ENCODE results near the gene WDR93. TPM values are rescaled to one million over a fixed set of nuclear protein-coding genes. Genes with fewer than 3 reads are reported as not detected.

Gene WDR93
- total RNA-seq, 1 donor from 2014 or later = not detected

GRCh38 chr15:89774492-89774891 lies 83.9 kb downstream of the WDR93 start:
- Histone ChIP-seq H3K27ac (no peak overlapping the region), H3K27me3 (no peaks in the 10 kb centered on the region), H3K36me3 (no peaks in the 10 kb centered on the region), H3K4me3 (no peak overlapping the region), H3K9me3 (no peaks in the 10 kb centered on the region), H3K4me1 (peaks cover 4% of the 10 kb centered on the region)
- no peak for DNase-seq
- no peak for TF ChIP-seq CTCF (IDR thresholded peaks at IDR 0.05)
- ATAC-seq = no peak
- intact Hi-C loops (cut with DNase I) = no loop called here

GRCh38 chr15:89775815-89776214 lies 85.2 kb downstream of the WDR93 start:
- Histone ChIP-seq H3K27me3 (no peaks in the 10 kb centered on the region), H3K4me1 (peaks cover 4% of the 10 kb centered on the region), H3K9me3 (no peaks in the 10 kb centered on the region), H3K4me3 (peak overlapping the region; percentile 51), H3K27ac (no peak overlapping the region), H3K36me3 (no peaks in the 10 kb centered on the region)
- DNase-seq = no peak
- TF ChIP-seq CTCF (IDR thresholded peaks at IDR 0.05) = no peak
- intact Hi-C loops (cut with DNase I) = no loop called here
- no peak for ATAC-seq

GRCh38 chr15:89776274-89777072 lies 85.9 kb downstream of the WDR93 start, which contains the start of gene MESP2:
Gene MESP2 (plus strand): TSS chr15:89776332. CDS start chr15:89776358, 26 bp downstream.
- DNase-seq (peak; percentile 93), ATAC-seq (peak; percentile 93)
- intact Hi-C loops (cut with DNase I) = no loop called here
- Histone ChIP-seq H3K27ac (no peak within 1 kb of the TSS), H3K4me1 (peaks cover 4% of the 10 kb centered on the region), H3K9me3 (no peaks in the 10 kb centered on the region), H3K27me3 (no peaks in the 10 kb centered on the region), H3K36me3 (no peaks in the 10 kb centered on the region), H3K4me3 (peak within 1 kb of the TSS; percentile 51)
- TF ChIP-seq CTCF (IDR thresholded peaks at IDR 0.05) = peak; percentile 47

GRCh38 chr15:89777073-89777751 lies 86.6 kb downstream of the WDR93 start:
- Histone ChIP-seq H3K4me1 (peaks cover 4% of the 10 kb centered on the region), H3K27me3 (no peaks in the 10 kb centered on the region), H3K27ac (no peak overlapping the region), H3K36me3 (no peaks in the 10 kb centered on the region), H3K4me3 (peak overlapping the region; percentile 51), H3K9me3 (no peaks in the 10 kb centered on the region)
- ATAC-seq (no peak), DNase-seq (no peak)
- intact Hi-C loops (cut with DNase I) = no loop called here
- TF ChIP-seq CTCF (IDR thresholded peaks at IDR 0.05) = no peak

GRCh38 chr15:89777782-89778380 lies 87.3 kb downstream of the WDR93 start:
- Histone ChIP-seq H3K4me3 (no peak overlapping the region), H3K9me3 (no peaks in the 10 kb centered on the region), H3K27me3 (no peaks in the 10 kb centered on the region), H3K27ac (no peak overlapping the region), H3K36me3 (no peaks in the 10 kb centered on the region), H3K4me1 (peaks cover 4% of the 10 kb centered on the region)
- intact Hi-C loops (cut with DNase I) = no loop called here
- no peak for TF ChIP-seq CTCF (IDR thresholded peaks at IDR 0.05)
- ATAC-seq (no peak), DNase-seq (no peak)
